GM18508 (cell line): ENCODE measurements around the gene KIAA0319L.

Experiments
- ATAC-seq: cut with Tn5 transposase; IDR thresholded peaks from one replicate; pipeline ENCODE4 v1.9.1; 2021; ENCODE audit warnings: moderate number of reproducible peaks; ENCODE audit not compliant: insufficient read depth, unreplicated experiment

Gene KIAA0319L

DNA sequence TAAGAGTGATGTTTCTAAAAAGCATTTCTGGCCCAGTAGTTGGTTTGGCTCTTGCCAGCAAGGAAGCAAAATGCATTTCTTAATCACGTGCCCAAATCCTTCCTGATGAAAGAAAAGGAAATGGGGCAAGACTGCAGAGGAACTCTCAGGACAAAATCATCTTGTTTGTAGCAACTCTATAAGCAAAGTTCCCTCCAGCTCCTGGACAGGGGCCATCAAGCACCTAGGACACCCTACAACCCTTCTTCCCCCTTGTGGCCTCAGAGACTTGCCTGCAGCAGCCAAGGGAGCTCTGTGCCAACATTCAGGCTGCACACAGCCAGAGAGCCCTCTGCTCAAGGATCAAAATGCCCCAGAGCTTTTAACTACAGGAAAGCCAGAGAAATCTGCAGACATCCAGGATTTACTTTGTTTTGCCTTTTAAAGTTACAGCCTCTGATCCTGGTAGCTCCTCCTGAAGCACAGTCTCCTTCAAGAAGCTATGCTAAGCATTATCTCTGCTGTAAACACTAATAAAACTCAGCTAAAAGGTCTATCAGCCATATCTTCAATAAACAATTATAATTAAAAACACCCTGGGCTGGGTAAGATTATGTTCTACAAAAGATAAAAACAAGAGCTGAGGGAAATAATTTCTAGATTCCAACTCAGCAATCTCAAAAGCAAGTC, 105.0 kb downstream of the KIAA0319L start:
- no peak for ATAC-seq

GRCh38 chr1:35451125-35451528, 106.1 kb downstream of the KIAA0319L start:
- no peak for ATAC-seq

DNA sequence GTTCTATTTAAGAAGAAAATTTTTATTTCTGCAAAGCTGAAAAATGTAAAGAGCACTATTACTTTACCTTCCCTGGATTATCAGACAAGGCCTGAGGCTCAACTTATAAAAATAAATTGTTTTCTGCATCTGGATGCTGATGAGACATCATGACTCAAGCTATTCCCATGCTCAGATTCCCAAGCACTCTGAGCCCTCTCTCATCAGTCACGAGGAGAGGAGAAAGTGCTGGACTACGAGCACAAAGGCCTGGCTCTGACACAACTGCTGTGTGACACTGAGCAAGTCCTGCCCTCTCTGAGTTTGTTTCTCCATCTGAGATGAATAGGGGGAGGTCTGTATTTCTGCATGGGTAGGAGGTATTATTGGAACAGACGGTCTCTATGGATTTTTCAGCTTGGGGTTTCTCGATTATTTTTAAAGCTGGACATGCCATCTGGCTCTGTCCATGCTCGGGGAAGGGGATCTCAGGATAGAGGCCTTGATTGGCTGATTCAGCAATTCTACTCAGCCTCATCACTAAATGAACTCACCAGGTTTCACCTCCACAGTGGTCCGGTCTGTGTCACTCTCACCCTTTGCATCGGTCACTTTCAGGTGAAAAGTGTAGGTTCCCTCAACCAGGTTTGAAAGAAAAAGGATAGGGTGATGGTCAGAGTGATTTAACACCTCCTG, 107.7 kb downstream of the KIAA0319L start:
- no peak for ATAC-seq

- ATAC-seq: no peak
Measured at GRCh38 chr1:35448344-35448801, 108.8 kb downstream of the KIAA0319L start.

- no peak for ATAC-seq
Measured at GRCh38 chr1:35447278-35447677, 109.9 kb downstream of the KIAA0319L start.

DNA sequence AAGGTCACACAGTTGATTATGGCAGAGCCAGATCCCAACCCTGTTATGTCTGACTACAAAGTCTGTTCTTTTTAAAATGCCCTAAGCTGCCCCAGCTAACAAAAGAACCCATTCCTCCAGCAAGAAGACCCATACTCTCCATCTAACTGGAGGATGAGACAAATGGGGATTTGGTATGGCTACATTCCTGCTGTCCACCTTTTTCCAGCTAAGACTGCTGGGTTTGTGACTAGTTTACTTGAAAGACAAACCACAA, 112.8 kb downstream of the KIAA0319L start:
- no peak for ATAC-seq

GRCh38 chr1:35443768-35444518, 113.3 kb downstream of the KIAA0319L start:
- ATAC-seq: no peak

DNA sequence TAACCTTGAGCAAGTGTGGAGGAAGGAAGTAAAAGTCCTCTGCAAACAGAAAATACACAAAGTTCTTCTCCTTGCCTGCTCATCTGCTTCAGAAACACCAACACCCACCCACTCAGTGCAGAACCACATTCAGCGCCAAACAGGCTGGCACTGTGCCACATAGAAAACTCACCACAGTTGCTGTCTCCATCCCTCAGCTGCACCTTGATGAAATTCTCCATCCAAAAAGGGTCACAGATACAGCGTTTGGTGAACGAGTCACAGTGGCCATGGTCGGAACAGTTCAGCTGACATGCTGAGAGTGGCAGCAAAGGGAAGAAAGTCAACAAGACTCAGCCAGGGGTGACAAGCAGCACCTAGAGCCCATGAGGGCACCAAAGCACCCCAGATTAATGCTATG, 114.5 kb downstream of the KIAA0319L start:
- no peak for ATAC-seq

DNA sequence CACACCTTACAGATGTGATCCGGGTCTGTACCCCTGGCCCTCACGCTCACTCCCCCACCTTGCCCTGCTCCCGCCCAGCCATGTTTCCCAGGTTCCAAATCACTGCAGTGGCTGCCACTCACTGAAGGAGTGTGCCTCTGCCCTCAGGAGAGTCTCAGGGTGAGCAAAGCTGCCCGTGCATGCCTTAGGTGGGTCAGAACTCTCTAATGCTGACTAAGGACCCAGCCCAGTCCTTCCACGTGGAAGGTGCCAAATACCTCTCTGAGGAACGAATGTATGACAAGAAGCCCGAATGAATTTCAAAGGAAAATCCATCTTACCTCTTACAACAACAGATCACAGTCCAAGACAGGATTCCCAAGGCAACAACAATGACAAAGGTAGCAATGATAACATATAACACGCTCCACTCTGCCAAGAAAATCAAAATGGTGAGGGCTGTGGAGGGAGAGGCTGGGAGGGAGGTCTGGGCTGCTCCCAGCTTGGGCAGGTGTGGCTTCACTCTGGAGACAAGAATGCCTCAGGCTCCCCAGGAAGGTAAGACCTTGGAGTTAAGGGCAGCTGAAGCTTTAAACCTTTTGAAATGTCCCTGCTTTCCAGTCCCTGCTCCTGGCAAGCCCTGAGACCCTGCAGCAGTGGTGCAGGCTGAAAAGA, 115.2 kb downstream of the KIAA0319L start:
- ATAC-seq: no peak

DNA sequence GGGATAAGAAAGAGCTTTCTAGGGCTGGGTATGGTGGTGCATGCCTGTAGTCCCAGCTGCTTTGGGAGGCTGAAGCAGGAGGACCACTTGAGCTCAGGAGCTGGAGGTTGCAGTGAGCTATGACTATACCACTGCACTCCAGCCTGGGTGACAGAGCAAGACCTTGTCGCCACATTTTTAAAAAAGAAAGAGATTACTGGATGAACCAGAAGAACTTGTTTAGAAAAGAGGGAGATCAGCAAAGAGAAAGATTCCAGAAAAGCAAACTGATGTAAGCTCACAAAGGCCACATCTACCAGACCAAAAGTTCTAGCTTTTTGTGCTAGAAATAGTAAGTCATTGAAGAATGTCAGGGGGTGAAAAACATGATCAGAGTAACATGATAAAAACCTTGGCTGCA, 117.6 kb downstream of the KIAA0319L start:
- no peak for ATAC-seq

- no peak for ATAC-seq
Measured at GRCh38 chr1:35437200-35437599, 120.0 kb downstream of the KIAA0319L start.

DNA sequence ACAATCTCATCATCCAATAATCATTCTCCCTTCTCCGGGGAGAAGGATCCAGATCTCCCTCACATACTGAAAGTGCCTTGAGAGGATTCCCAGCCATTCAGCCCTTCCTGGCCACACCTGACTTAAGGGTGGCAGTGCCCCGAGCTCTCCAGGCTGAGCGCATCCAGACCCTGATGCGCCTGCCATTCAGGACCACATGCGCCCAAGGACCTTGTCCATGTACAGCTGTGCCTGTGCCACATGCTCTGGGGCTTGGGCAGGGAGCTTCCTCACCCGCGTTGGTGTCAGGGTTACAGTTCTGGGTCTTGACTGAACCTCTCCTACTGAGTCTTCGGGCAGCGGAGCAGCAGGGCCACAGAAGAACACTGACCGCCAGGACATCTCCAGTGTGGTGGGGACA, 121.1 kb downstream of the KIAA0319L start:
- no peak for ATAC-seq

DNA sequence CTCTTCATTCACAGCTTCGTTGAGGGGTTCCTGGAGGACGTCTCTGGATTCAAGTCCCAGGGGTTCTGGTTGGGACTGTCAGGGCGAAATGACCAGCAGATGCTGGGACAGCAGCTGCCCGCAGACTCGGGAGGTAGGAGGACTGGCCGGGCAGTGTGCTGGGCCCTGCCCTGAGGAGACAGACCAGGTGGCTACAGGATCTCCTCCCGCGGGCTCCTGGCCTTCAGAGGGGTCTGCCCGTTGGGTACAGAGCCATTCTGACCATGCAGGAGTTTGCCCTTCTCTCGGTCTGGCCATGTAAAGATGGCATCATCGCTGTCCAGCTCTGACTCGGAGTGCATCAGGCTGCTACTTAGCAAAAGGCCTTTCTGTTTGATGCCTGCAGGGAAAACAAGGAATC, 122.5 kb downstream of the KIAA0319L start:
- no peak for ATAC-seq

DNA sequence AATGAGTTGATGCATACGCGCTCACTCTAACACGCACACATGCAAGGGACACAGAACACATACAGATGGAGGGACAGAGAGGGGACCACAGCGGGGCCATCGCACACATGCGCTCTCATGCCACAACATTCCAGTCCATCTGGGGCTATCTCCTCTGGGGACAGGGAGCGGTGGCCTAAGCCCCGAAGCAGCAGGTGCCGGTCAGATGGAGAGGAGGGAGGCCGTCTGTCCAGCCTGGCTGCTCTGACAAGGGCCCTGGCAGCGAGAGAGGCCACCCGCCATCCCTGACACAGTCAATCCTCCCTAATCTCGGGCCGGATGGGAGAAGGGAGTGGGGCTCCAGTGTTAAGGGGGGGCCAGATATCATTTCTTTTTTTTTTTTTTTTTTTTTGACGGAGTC, 123.5 kb downstream of the KIAA0319L start:
- ATAC-seq: no peak

DNA sequence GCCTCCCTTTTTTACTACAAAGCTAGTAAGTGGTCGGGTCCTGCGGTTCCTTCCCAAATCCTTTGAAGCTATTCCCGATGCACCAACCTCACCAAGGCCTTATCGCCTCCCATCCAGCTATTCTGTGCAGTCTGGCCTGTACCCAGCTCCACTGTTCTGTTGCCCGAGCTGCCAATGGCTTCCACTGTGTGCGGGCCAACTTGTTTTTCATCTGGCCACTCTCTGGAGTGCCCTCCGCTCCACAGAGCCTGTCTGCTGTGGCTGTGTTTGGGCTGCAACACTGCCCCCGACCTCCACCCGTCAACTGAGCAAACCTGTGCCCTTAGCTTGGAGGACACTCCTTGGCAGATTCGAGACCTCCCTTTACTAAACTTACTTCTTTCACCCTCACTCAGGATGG, 125.0 kb downstream of the KIAA0319L start:
- ATAC-seq: no peak

- no peak for ATAC-seq
Measured at GRCh38 chr1:35431173-35431599, 126.0 kb downstream of the KIAA0319L start.

- no peak for ATAC-seq
Measured at GRCh38 chr1:35430762-35431161, 126.4 kb downstream of the KIAA0319L start.

DNA sequence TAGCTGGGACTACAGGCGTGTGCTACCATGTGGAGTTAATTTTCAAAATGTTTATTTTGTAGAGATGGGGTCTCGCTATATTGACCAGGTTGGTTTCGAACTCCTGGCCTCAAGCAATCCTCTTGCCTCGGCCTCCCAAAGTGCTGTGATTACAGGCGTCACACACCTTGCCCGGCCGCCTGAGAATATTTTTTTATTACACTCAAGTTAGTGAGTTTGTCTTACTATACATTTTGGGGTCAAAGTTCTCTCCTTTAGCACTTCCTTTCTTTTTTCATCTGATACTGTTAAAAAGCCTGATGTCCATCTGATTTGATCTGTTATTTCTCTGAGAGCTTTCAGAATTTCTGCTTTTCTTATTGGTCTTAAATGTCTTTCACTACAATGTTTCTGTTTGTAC, 128.8 kb downstream of the KIAA0319L start:
- ATAC-seq: no peak

- no peak for ATAC-seq
Measured at GRCh38 chr1:35426097-35426586, 131.1 kb downstream of the KIAA0319L start.

DNA sequence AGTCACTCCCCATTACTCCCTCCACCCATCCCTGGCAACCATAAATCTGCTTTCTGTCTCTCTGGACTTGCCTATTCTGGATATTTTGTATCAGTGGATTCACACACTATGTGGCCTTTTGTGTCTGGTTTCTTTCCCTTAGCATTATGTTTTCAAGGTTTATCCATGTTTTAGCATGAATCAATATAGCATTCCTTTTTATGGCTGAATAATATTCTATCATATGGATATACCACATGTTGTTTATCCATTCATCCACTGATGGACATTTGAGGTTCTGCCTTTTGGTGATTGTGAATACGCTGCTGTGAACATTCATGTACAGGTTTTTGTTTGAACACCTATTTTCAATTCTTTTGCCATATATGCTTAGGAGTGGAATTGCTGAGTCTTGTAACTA, 148.3 kb downstream of the KIAA0319L start:
- ATAC-seq: no peak

DNA sequence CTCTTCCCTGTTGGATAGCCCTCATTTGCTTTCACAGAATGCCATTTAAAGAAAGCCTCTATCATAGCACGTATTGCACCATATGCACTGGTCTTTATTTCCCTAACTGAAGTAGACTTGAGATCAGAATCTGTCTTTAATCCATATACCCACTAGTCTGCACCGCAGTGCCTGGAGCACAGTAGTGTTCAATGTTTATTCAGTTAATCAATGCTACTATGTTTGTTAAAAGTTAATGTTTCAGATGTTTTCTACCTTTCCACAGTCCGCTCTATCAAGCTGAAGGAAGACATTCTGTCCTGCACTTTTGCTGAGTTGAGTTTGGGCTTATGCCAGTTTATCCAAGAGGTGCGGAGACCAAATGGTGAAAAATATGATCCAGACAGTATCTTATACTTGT, 149.5 kb downstream of the KIAA0319L start:
- no peak for ATAC-seq
